ENCODE data around the gene SLC7A4. TPM values are rescaled to one million over a fixed set of nuclear protein-coding genes. Genes with fewer than 3 reads are reported as not detected.

SLC7A4 gene
- total RNA-seq, 6 donors from 2014 or later, result 1.2 to 5.2 (median 1.5) TPM; not detected in 1

DNA sequence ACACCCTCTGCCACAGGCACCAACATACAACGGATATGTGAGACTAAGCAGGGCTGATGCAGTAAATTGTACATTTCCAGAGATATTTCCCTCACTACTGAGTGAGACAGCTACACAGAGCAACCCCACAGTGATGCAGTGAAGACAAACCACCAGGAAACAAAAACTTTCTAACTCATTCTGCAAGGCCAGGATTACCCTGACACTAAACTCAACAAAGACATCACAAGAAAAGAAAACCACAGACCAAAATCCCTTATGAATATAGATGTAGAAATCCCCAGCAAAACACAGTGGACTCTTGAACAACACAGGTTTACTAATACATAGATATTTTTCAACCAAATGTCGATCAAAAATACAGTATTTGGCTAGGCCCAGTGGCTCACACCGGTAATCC is 1.5 kb upstream of the SLC7A4 start:
- no peak for DNase-seq
- H3K9me3 ChIP-seq, result no peaks in the 10 kb centered on the region
- H3K27me3 ChIP-seq, result peaks cover 0 to 10% (median 1%) of the 10 kb centered on the region in 4 donors
- no peak for TF ChIP-seq EP300 (IDR thresholded peaks at IDR 0.05)
- TF ChIP-seq, protein P1, sequence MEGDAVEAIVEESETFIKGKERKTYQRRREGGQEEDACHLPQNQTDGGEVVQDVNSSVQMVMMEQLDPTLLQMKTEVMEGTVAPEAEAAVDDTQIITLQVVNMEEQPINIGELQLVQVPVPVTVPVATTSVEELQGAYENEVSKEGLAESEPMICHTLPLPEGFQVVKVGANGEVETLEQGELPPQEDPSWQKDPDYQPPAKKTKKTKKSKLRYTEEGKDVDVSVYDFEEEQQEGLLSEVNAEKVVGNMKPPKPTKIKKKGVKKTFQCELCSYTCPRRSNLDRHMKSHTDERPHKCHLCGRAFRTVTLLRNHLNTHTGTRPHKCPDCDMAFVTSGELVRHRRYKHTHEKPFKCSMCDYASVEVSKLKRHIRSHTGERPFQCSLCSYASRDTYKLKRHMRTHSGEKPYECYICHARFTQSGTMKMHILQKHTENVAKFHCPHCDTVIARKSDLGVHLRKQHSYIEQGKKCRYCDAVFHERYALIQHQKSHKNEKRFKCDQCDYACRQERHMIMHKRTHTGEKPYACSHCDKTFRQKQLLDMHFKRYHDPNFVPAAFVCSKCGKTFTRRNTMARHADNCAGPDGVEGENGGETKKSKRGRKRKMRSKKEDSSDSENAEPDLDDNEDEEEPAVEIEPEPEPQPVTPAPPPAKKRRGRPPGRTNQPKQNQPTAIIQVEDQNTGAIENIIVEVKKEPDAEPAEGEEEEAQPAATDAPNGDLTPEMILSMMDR (IDR thresholded peaks at IDR 0.05), result no peak
- TF ChIP-seq POLR2A (IDR thresholded peaks at IDR 0.05), result no peak
- no peak for TF ChIP-seq POLR2AphosphoS5 (IDR thresholded peaks at IDR 0.05)
- no peaks in the 10 kb centered on the region for H3K36me3 ChIP-seq
- H3K4me3 ChIP-seq, result no peak overlapping the region
- H3K27ac ChIP-seq, result no peak overlapping the region
- ATAC-seq (ENCODE audit: low FRiP score in 2 of 2), result no peak
- WGBS, 2 donors, result 86 to 87% methylated on average over 3 of the region's 3 CpGs
- peaks cover 9 to 17% (median 12%) of the 10 kb centered on the region in 4 donors for H3K4me1 ChIP-seq

DNA sequence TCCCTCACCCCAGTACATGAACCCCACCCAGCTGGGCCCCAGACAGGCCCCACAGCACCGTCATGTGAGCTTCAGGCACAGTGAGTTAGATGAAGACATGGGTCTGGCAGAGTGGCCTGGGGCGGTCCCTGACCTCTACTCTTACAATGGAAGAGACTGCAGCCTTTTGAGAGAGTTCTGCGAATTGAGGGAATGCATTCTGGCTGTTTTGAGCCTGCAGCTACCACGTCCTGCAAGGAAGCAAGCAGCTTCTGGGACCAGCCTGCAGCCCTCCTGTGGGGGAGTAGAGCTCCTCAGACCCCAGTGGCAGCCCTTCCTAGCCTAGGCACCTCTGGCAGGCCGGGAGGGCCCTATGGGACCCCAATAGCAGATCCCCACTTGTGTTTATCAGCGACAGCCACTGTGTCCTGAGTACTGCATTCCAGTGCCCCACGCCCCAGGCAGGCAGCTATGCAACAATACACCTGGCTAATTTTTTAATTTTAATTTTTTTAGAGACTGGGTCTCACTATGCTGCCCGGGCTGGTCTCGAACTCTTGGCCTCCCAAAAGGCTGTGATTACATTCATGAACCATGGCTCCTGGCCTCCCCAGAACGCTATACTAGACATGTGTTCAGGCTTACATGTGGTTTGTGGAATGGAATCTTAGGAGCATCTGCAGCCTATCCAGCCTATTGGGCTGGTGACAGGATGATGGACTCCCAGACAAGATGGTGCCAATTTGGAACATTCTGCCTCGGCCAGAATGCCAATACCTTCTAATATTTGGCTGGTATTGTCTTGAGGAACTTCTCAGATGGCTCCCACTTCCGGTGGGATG is 717 bp upstream of the SLC7A4 start:
- 78 to 80% methylated on average over 6 to 12 of the region's 12 CpGs for WGBS, 2 donors
- Histone ChIP-seq H3K36me3 (no peaks in the 10 kb centered on the region), H3K4me1 (peaks cover 9 to 16% (median 12%) of the 10 kb centered on the region in 4 donors), H3K4me3 (peak overlapping the region in 1 of 4 donors; percentile 44), H3K27me3 (peaks cover 0 to 10% (median 1%) of the 10 kb centered on the region in 4 donors), H3K27ac (no peak overlapping the region), H3K9me3 (no peaks in the 10 kb centered on the region)
- TF ChIP-seq POLR2AphosphoS5 (IDR thresholded peaks at IDR 0.05) (no peak), EP300 (IDR thresholded peaks at IDR 0.05) (no peak), POLR2A (IDR thresholded peaks at IDR 0.05) (no peak)
- TF ChIP-seq, protein P1 (IDR thresholded peaks at IDR 0.05), result no peak
- DNase-seq (no peak), ATAC-seq (ENCODE audit: low FRiP score in 2 of 2) (peak in 1 of 2 donors; percentile 25)

DNA sequence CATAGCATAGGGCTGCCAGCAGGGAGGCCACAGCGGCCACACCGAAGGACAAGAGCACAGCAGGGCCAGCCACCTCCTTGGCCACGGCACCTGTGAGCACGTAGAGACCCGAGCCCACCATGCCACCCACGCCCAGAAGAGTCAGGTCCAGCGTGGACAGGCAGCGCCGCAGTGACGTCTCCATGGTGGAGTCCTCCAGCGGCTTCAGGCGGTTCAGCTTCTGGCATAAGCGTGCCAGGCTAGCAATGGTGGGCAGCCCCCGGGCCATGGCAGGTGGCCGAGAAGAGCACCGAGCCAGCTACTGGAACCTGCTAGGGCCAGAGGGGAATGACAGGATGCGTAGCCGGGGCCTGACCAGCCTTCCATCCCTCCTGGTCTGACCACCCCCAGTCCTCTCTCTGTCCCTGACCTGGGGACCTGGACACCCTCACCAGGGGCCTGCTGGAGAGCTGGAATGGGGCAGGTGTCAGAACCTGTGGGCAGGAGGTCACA is 770 bp downstream of the SLC7A4 start:
- peaks cover 9 to 18% (median 12%) of the 10 kb centered on the region in 4 donors for H3K4me1 ChIP-seq
- 91 to 94% methylated on average over 10 to 18 of the region's 18 CpGs for WGBS, 2 donors
- peak overlapping the region in 2 of 4 donors; percentile 22 to 40 for H3K4me3 ChIP-seq
- ATAC-seq (ENCODE audit: low FRiP score in 2 of 2) (no peak), DNase-seq (no peak)
- no peak overlapping the region for H3K27ac ChIP-seq
- no peaks in the 10 kb centered on the region for H3K9me3 ChIP-seq
- no peaks in the 10 kb centered on the region for H3K36me3 ChIP-seq
- peaks cover 0 to 10% (median 1%) of the 10 kb centered on the region in 4 donors for H3K27me3 ChIP-seq
- TF ChIP-seq EP300 (IDR thresholded peaks at IDR 0.05), result no peak
- TF ChIP-seq POLR2AphosphoS5 (IDR thresholded peaks at IDR 0.05), result no peak
- TF ChIP-seq, protein P1 (IDR thresholded peaks at IDR 0.05), result no peak
- no peak for TF ChIP-seq POLR2A (IDR thresholded peaks at IDR 0.05)

DNA sequence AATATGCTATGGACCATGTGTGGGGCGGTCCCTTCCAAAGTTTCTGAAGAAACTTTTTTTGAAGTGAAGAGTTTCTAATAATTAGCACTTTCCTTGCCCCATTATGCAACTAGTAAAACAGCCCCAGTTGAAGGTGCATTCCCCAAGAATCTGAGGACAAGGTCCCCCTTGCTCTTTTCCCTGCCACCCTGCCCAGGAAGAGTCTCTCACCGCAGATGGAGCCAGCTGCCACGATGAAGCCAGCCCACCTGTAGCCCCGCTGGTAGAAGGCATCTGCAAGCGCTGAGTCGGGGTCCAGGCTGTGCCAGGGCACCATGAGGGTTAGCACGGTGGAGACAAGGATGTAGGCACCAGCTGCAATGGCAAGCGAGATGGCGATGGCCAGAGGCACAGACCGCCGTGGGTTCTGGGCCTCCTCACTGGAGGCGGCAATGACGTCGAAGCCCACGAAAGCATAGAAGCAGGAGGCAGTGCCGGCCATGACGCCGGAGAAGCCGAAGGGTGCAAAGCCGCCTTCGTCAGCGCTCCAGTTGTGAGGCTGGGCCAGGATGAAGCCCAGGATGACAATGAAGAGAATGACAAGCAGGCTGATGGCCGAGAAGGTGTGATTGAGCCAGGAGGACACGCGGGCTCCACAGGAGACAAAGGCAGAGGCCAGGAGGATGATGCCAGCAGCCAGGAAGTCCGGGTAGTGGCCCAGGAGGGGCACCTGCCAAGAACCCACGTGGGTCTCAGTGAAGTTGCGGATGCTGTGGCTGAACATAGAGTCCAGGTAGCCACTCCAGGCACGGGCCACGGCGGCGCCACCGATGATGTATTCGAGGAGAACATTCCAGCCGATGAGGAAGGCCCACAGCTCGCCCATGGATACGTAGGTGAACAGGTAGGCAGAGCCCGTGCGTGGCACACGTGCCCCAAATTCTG is 1.5 kb downstream of the SLC7A4 start:
- Histone ChIP-seq H3K4me1 (peaks cover 9 to 18% (median 12%) of the 10 kb centered on the region in 4 donors), H3K27ac (no peak overlapping the region), H3K4me3 (no peak overlapping the region), H3K9me3 (no peaks in the 10 kb centered on the region), H3K36me3 (no peaks in the 10 kb centered on the region), H3K27me3 (peaks cover 0 to 10% (median 1%) of the 10 kb centered on the region in 4 donors)
- TF ChIP-seq POLR2A (IDR thresholded peaks at IDR 0.05), result no peak
- TF ChIP-seq, protein P1 (IDR thresholded peaks at IDR 0.05), result no peak
- TF ChIP-seq POLR2AphosphoS5 (IDR thresholded peaks at IDR 0.05), result no peak
- TF ChIP-seq EP300 (IDR thresholded peaks at IDR 0.05), result no peak
- WGBS, 2 donors, result 91 to 95% methylated on average over 26 to 40 of the region's 40 CpGs
- ATAC-seq (ENCODE audit: low FRiP score in 2 of 2), result no peak
- peak in 1 of 2 donors; percentile 83 for DNase-seq

All from upper lobe of left lung (tissue), 6 donors.